PFSK-1 (cell line): ENCODE data around the gene ADPRM. TPM values are rescaled to one million over a fixed set of nuclear protein-coding genes. Genes with fewer than 3 reads are reported as not detected.

ENCODE experiments used
- FOXP2 ChIP-seq: optimal IDR thresholded peaks from 2 replicates; pipeline ENCODE3; 2011; ENCODE audit warnings: borderline replicate concordance, control low read depth, inconsistent platforms; ENCODE audit not compliant: insufficient read depth; ENCODE audit errors: extremely low read length, extremely low read depth
- POLR2AphosphoS5 ChIP-seq: IDR thresholded peaks from 2 replicates; pipeline ENCODE4 v1.6.1; 2012; ENCODE audit warnings: low read depth, mild to moderate bottlenecking, control low read depth, low read length, moderate library complexity
- SIN3A ChIP-seq: IDR thresholded peaks from 2 replicates; pipeline ENCODE4 v1.6.1; 2012; ENCODE audit warnings: mild to moderate bottlenecking, low read length, moderate library complexity, borderline replicate concordance; ENCODE audit not compliant: insufficient read depth
- TAF1 ChIP-seq: IDR thresholded peaks from 2 replicates; pipeline ENCODE4 v1.6.1; 2012; ENCODE audit warnings: low read length, control low read depth, borderline replicate concordance; ENCODE audit not compliant: insufficient read depth
- polyA plus RNA-seq: library from polyadenylated mRNA; unstranded; fragments of >200 nt; gene quantifications from one replicate; pipeline ENCODE4 v1.2.1, GENCODE V29; 2012; ENCODE audit warnings: low read depth, missing spikeins; ENCODE audit not compliant: insufficient read length
- TF ChIP-seq, protein P1 (sequence below), 2 experiments: IDR thresholded peaks; 2 replicates each; pipeline versions ENCODE4 v1.6.1 to v1.8.0; 2011 to 2012; ENCODE audit warnings: low read depth in 2 of 2, low read length in 2 of 2, control low read depth in 1 of 2, inconsistent platforms in 1 of 2, mild to moderate bottlenecking in 1 of 2, moderate library complexity in 1 of 2; ENCODE audit not compliant: insufficient read depth in 1 of 2

ADPRM gene
- 6.6 TPM for polyA plus RNA-seq

DNA sequence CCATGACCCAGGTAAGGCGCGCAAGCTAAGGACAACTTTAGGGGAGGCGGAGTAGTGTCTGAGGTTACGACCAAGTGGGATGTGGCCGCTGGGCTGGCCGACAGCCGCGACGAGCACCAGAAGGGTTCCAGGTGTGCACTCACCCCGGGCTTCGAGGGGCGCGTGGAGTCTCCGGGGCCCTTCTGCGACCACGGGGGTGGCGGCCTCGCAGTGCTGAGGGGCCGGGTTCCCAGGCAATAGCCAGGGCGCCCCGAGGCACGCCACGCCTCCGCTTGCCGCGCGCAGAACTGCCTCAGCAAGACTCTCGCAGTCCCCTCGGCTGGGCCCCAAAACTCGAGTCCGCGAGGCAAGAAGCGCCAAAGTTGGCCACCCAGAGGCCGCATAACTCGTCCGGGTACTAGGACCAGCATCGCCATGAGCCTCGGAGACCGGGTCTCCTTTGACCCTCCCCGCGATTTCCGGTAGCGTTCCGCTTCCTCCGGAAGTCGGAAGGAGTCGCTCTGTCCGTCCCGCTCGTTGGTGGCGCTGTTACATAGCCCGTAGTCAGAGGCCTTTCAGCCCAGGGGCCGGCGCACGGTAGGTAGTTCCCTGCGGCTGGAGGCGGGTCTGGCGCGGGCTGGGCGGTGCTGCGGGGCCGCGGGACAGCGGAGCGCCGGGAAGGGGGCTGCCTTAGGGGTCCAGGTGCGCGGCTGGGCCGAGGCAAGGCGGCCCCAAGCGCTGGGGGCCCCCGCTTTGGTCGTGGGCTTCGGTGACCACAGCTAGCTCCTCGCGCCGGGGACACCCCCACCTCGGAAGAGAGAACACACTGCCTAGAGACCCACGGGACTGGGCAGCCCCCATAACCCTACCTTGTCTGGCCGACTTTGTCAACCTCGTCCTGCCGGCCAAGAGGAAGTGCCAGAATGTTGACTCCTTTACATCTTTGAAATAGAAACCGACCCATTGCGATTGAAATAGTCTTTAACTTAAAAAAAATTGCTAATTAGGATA, at the start of gene ADPRM, which contains the start of gene SCO1:
ADPRM (plus strand) TSS at position 503 of the 990 bp plus-strand sequence. CDS start 7,333 bp downstream, outside the sequence.
SCO1 (minus strand) TSS at position 442 of the 990 bp plus-strand sequence; CDS start at position 416, 26 bp downstream.
- TF ChIP-seq, protein P1, sequence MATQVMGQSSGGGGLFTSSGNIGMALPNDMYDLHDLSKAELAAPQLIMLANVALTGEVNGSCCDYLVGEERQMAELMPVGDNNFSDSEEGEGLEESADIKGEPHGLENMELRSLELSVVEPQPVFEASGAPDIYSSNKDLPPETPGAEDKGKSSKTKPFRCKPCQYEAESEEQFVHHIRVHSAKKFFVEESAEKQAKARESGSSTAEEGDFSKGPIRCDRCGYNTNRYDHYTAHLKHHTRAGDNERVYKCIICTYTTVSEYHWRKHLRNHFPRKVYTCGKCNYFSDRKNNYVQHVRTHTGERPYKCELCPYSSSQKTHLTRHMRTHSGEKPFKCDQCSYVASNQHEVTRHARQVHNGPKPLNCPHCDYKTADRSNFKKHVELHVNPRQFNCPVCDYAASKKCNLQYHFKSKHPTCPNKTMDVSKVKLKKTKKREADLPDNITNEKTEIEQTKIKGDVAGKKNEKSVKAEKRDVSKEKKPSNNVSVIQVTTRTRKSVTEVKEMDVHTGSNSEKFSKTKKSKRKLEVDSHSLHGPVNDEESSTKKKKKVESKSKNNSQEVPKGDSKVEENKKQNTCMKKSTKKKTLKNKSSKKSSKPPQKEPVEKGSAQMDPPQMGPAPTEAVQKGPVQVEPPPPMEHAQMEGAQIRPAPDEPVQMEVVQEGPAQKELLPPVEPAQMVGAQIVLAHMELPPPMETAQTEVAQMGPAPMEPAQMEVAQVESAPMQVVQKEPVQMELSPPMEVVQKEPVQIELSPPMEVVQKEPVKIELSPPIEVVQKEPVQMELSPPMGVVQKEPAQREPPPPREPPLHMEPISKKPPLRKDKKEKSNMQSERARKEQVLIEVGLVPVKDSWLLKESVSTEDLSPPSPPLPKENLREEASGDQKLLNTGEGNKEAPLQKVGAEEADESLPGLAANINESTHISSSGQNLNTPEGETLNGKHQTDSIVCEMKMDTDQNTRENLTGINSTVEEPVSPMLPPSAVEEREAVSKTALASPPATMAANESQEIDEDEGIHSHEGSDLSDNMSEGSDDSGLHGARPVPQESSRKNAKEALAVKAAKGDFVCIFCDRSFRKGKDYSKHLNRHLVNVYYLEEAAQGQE (IDR thresholded peaks at IDR 0.05; ENCODE audit: insufficient read depth in 1 of 2, low read depth in 2 of 2, low read length in 2 of 2), result peak in 1 of 2 experiments; percentile 57; a peak in 1 of 4 replicates
- peak; percentile 85 for TF ChIP-seq FOXP2
- TF ChIP-seq SIN3A, result peak; percentile 90; the same call in 1 of the 2 replicates
- peak; percentile 98 for TF ChIP-seq POLR2AphosphoS5
- TF ChIP-seq TAF1, result peak; percentile 94

GRCh38 chr17:10648381-10648780, 49.0 kb upstream of the ADPRM start:
- no peak for TF ChIP-seq POLR2AphosphoS5
- no peak for TF ChIP-seq TAF1
- TF ChIP-seq SIN3A, result no peak
- no peak for TF ChIP-seq FOXP2
- TF ChIP-seq, protein P1 (IDR thresholded peaks at IDR 0.05; ENCODE audit: insufficient read depth in 1 of 2, low read depth in 2 of 2, low read length in 2 of 2), result no peak

- TF ChIP-seq TAF1, result no peak
- no peak for TF ChIP-seq FOXP2
- TF ChIP-seq, protein P1 (IDR thresholded peaks at IDR 0.05; ENCODE audit: insufficient read depth in 1 of 2, low read depth in 2 of 2, low read length in 2 of 2), result no peak
- TF ChIP-seq SIN3A, result no peak
- no peak for TF ChIP-seq POLR2AphosphoS5
These were observed 48.4 kb upstream of the ADPRM start for GRCh38 chr17:10648956-10649355.

GRCh38 chr17:10649602-10650001, 47.8 kb upstream of the ADPRM start:
- TF ChIP-seq SIN3A (no peak), FOXP2 (no peak), TAF1 (no peak), POLR2AphosphoS5 (no peak)
- TF ChIP-seq, protein P1 (IDR thresholded peaks at IDR 0.05; ENCODE audit: insufficient read depth in 1 of 2, low read depth in 2 of 2, low read length in 2 of 2), result no peak
